Thyroid gland (tissue), 4 donors: ENCODE measurements around the gene AAMP. TPM values are rescaled to one million over a fixed set of nuclear protein-coding genes. Genes with fewer than 3 reads are reported as not detected.

Experiments used
- DNase-seq, 2 donors: peaks; one replicate each; pipeline ENCODE4 v3.0.0-alpha.2; 2019
- H3K27ac ChIP-seq, 3 donors: fragments of 200-600 bp; sonication (generic); 1 replicate in 2 of 3; 2 replicates in 1 of 3; pipeline ENCODE4 v1.5.1; 2016 to 2019; ENCODE audit warnings: mild to moderate bottlenecking in 1 of 3, moderate library complexity in 1 of 3
- H3K27me3 ChIP-seq: fragments of 200-600 bp; sonication (generic); one replicate; pipeline ENCODE4 v1.5.1; 2019
- H3K36me3 ChIP-seq, 2 donors: fragments of 200-600 bp; sonication (generic); one replicate each; pipeline ENCODE4 v1.5.1; 2016 to 2019
- H3K4me1 ChIP-seq, 2 donors: fragments of 200-600 bp; sonication (generic); one replicate each; pipeline ENCODE4 v1.5.1; 2017 to 2019
- H3K4me3 ChIP-seq, 3 donors: fragments of 200-600 bp; sonication (generic); replicated peaks in 1 of 3; 1 replicate in 2 of 3; 2 replicates in 1 of 3; pipeline ENCODE4 v1.5.1; 2016; ENCODE audit warnings: mild to moderate bottlenecking in 1 of 3
- H3K9me3 ChIP-seq: fragments of 200-600 bp; sonication (generic); one replicate; pipeline ENCODE4 v1.5.1; 2017
- CTCF ChIP-seq, 6 experiments: fragments of 200-600 bp in 3 of 6; fragments of 450-650 bp in 3 of 6; sonication (generic) in 3 of 6; IDR thresholded peaks; one replicate each; pipeline ENCODE4 v1.5.1; 2016 to 2019; ENCODE audit warnings: antibody characterized with exemption in 6 of 6, mild to moderate bottlenecking in 2 of 6, inconsistent platforms in 1 of 6, moderate library complexity in 1 of 6
- POLR2A ChIP-seq, 2 donors: fragments of 450-650 bp; IDR thresholded peaks; one replicate each; pipeline ENCODE4 v1.6.1; 2017; ENCODE audit warnings: antibody characterized with exemption in 2 of 2, mild to moderate bottlenecking in 2 of 2, moderate library complexity in 1 of 2
- WGBS, 2 donors: methylation state at CpG; one replicate each; pipeline ENCODE4 v1.1.5; 2017; 5-methylcytosine and 5-hydroxymethylcytosine counted together
- intact Hi-C: fragments of 100-400 bp; cut with DNase I; formaldehyde crosslinking; loops from one replicate; pipeline ENCODE4 v1.15.1; 2023
- total RNA-seq, 4 donors: library from RNA; depleted of rRNA; stranded (reverse); fragments of >200 nt; gene quantifications; one replicate each; pipeline ENCODE4 v1.2.3, GENCODE V29; 2016

Gene AAMP
- total RNA-seq, 4 donors from 2014 or later: 86.9 to 175 (median 121) TPM

- intact Hi-C loops: loop anchor here (5.0 kb wide), 1 partner anchor 114 kb away; no protein-coding TSS in a partner anchor
- WGBS, 2 donors: 86 to 88% methylated on average over 10 to 15 of the region's 16 CpGs
- H3K4me3 ChIP-seq: no peak overlapping the region
- H3K9me3 ChIP-seq: no peaks in the 10 kb centered on the region
- no peaks in the 10 kb centered on the region for H3K27me3 ChIP-seq
- peaks cover 57 to 61% of the 10 kb centered on the region in 2 donors for H3K4me1 ChIP-seq
- peak overlapping the region; percentile 79 to 94 (median 91) for H3K27ac ChIP-seq
- H3K36me3 ChIP-seq: peaks cover 70 to 76% of the 10 kb centered on the region in 2 donors
- TF ChIP-seq CTCF (IDR thresholded peaks at IDR 0.05): no peak
- TF ChIP-seq POLR2A (IDR thresholded peaks at IDR 0.05): no peak
- DNase-seq: no peak
Measured at GRCh38 chr2:218278531-218279360, 8.8 kb upstream of the AAMP start.

GRCh38 chr2:218277921-218278320, 8.0 kb upstream of the AAMP start:
- Histone ChIP-seq H3K27ac (peak overlapping the region; percentile 3 to 94 (median 79)), H3K4me3 (no peak overlapping the region), H3K27me3 (no peaks in the 10 kb centered on the region), H3K4me1 (peaks cover 52 to 61% of the 10 kb centered on the region in 2 donors), H3K36me3 (peaks cover 72 to 80% of the 10 kb centered on the region in 2 donors), H3K9me3 (no peaks in the 10 kb centered on the region)
- WGBS, 2 donors: 79 to 82% methylated on average over 7 of the region's 7 CpGs
- TF ChIP-seq CTCF (IDR thresholded peaks at IDR 0.05) (no peak), POLR2A (IDR thresholded peaks at IDR 0.05) (no peak)
- no peak for DNase-seq
- intact Hi-C loops: loop anchor here (5.0 kb wide), 1 partner anchor 114 kb away; no protein-coding TSS in a partner anchor

- H3K4me1 ChIP-seq: peaks cover 50 to 61% of the 10 kb centered on the region in 2 donors
- no peak overlapping the region for H3K4me3 ChIP-seq
- no peaks in the 10 kb centered on the region for H3K9me3 ChIP-seq
- H3K27me3 ChIP-seq: no peaks in the 10 kb centered on the region
- intact Hi-C loops: loop anchor here (5.0 kb wide), 1 partner anchor 115 kb away; no protein-coding TSS in a partner anchor
- peak in 1 of 6 experiments; percentile 14 for TF ChIP-seq CTCF (IDR thresholded peaks at IDR 0.05)
- TF ChIP-seq POLR2A (IDR thresholded peaks at IDR 0.05): no peak
- peaks cover 72 to 80% of the 10 kb centered on the region in 2 donors for H3K36me3 ChIP-seq
- 69 to 70% methylated on average over 11 to 12 of the region's 12 CpGs for WGBS, 2 donors
- DNase-seq: peak; percentile 51 to 72
- peak overlapping the region; percentile 3 to 94 (median 79) for H3K27ac ChIP-seq
Measured at GRCh38 chr2:218276986-218277755, 7.2 kb upstream of the AAMP start.

GRCh38 chr2:218275371-218276072, 5.6 kb upstream of the AAMP start:
- no peaks in the 10 kb centered on the region for H3K9me3 ChIP-seq
- peak overlapping the region; percentile 8 to 84 (median 83) for H3K27ac ChIP-seq
- H3K4me1 ChIP-seq: peaks cover 49 to 58% of the 10 kb centered on the region in 2 donors
- intact Hi-C loops: loop anchor here (5.0 kb wide), 1 partner anchor 117 kb away; no protein-coding TSS in a partner anchor
- DNase-seq: no peak
- 84 to 95% methylated on average over 8 of the region's 9 CpGs for WGBS, 2 donors
- TF ChIP-seq POLR2A (IDR thresholded peaks at IDR 0.05): no peak
- no peak for TF ChIP-seq CTCF (IDR thresholded peaks at IDR 0.05)
- no peaks in the 10 kb centered on the region for H3K27me3 ChIP-seq
- H3K4me3 ChIP-seq: no peak overlapping the region
- peaks cover 69 to 70% of the 10 kb centered on the region in 2 donors for H3K36me3 ChIP-seq
